GM23338 (cell line): ENCODE data around the gene INHA. TPM values are rescaled to one million over a fixed set of nuclear protein-coding genes. Genes with fewer than 3 reads are reported as not detected.

Experiments used
- ATAC-seq: fragments of 200-7000 bp; cut with Tn5 transposase; 3 replicates; pipeline ENCODE4 v1.9.1; 2020
- DNase-seq: peaks from one replicate; pipeline ENCODE4 v3.0.0-alpha.2; 2015; ENCODE audit warnings: low spot score
- H2AFZ ChIP-seq: fragments of 200-600 bp; sonication (generic); 2 replicates; pipeline ENCODE4 v1.8.0; 2016; ENCODE audit warnings: antibody characterized with exemption, mild to moderate bottlenecking, moderate library complexity
- H3F3A ChIP-seq: fragments of 200-600 bp; sonication (generic); replicated peaks from 2 replicates; pipeline ENCODE4 v1.8.0; 2017; ENCODE audit warnings: antibody characterized with exemption, mixed run types, low read depth
- H3K27ac ChIP-seq: fragments of 200-600 bp; sonication (generic); 2 replicates; pipeline ENCODE4 v1.6.1; 2016; ENCODE audit warnings: low read depth
- H3K27me3 ChIP-seq: fragments of 200-600 bp; sonication (generic); 2 replicates; pipeline ENCODE4 v1.8.0; 2016; ENCODE audit warnings: mild to moderate bottlenecking, mixed run types, moderate library complexity; ENCODE audit not compliant: insufficient read depth
- H3K36me3 ChIP-seq: fragments of 200-600 bp; sonication (generic); 2 replicates; pipeline ENCODE4 v1.8.0; 2016; ENCODE audit warnings: mild to moderate bottlenecking; ENCODE audit not compliant: insufficient read depth
- H3K4me1 ChIP-seq: fragments of 200-600 bp; sonication (generic); 2 replicates; pipeline ENCODE4 v1.8.0; 2016; ENCODE audit warnings: mild to moderate bottlenecking, moderate library complexity; ENCODE audit not compliant: insufficient read depth
- H3K4me2 ChIP-seq: fragments of 200-600 bp; sonication (generic); 2 replicates; pipeline ENCODE4 v1.7.1; 2017; ENCODE audit warnings: mixed run types
- H3K4me3 ChIP-seq: fragments of 200-600 bp; sonication (generic); 2 replicates; pipeline ENCODE4 v1.6.1; 2016; ENCODE audit warnings: mixed run types
- H3K79me2 ChIP-seq: fragments of 200-600 bp; sonication (generic); replicated peaks from 2 replicates; pipeline ENCODE4 v1.8.0; 2017; ENCODE audit warnings: mild to moderate bottlenecking; ENCODE audit not compliant: insufficient read depth
- H3K9me2 ChIP-seq: fragments of 200-600 bp; sonication (generic); 2 replicates; pipeline ENCODE4 v1.8.0; 2017; ENCODE audit not compliant: insufficient read depth
- H4K20me1 ChIP-seq: fragments of 200-600 bp; sonication (generic); replicated peaks from 2 replicates; pipeline ENCODE4 v1.8.0; 2017; ENCODE audit warnings: mild to moderate bottlenecking; ENCODE audit not compliant: insufficient read depth
- H3K27ac Mint-ChIP-seq: 2 replicates; pipeline ENCODE4 v1.8.0; 2020; ENCODE audit warnings: inconsistent platforms, mild to moderate bottlenecking, moderate library complexity, mixed read lengths
- H3K27me3 Mint-ChIP-seq: 3 replicates; pipeline ENCODE4 v1.8.0; 2022; ENCODE audit warnings: low read depth, mild to moderate bottlenecking, moderate library complexity, mixed read lengths, inconsistent platforms; ENCODE audit not compliant: insufficient read depth, poor library complexity
- H3K36me3 Mint-ChIP-seq: 3 replicates; pipeline ENCODE4 v1.8.0; 2021; ENCODE audit warnings: low read depth, mild to moderate bottlenecking, inconsistent platforms, moderate library complexity, mixed read lengths
- H3K4me1 Mint-ChIP-seq: 3 replicates; pipeline ENCODE4 v1.8.0; 2020; ENCODE audit warnings: mild to moderate bottlenecking, inconsistent platforms, mixed read lengths
- H3K4me3 Mint-ChIP-seq: 3 replicates; pipeline ENCODE4 v1.8.0; 2021; ENCODE audit warnings: moderate library complexity, mild to moderate bottlenecking, inconsistent platforms, mixed read lengths
- H3K9me3 Mint-ChIP-seq: 3 replicates; pipeline ENCODE4 v1.8.0; 2020; ENCODE audit warnings: moderate library complexity, mild to moderate bottlenecking, inconsistent platforms, mixed read lengths
- EZH2 ChIP-seq: fragments of 200-600 bp; sonication (generic); IDR thresholded peaks from one replicate; pipeline ENCODE4 v1.8.0; 2017; ENCODE audit warnings: antibody characterized with exemption, mild to moderate bottlenecking, low read depth; ENCODE audit not compliant: unreplicated experiment
- EZH2phosphoT487 ChIP-seq: fragments of 200-600 bp; sonication (generic); IDR thresholded peaks from one replicate; pipeline ENCODE4 v1.8.1; 2018; ENCODE audit warnings: antibody characterized with exemption; ENCODE audit not compliant: unreplicated experiment
- JUNB ChIP-seq: IDR thresholded peaks from one replicate; pipeline ENCODE4 v1.6.1; 2016; ENCODE audit warnings: antibody characterized with exemption; ENCODE audit not compliant: unreplicated experiment
- NANOG ChIP-seq: IDR thresholded peaks from 2 replicates; pipeline ENCODE4 v1.6.1; 2016; ENCODE audit warnings: antibody characterized with exemption, borderline replicate concordance
- POLR2AphosphoS5 ChIP-seq: IDR thresholded peaks from 2 replicates; pipeline ENCODE4 v1.6.1; 2016; ENCODE audit warnings: antibody characterized with exemption, low read depth
- ZNF114 ChIP-seq: fragments of 250-450 bp; sonication (Bioruptor Pico); IDR thresholded peaks from 2 replicates; pipeline ENCODE4 v1.5.0; 2020; ENCODE audit warnings: mild to moderate bottlenecking, moderate library complexity
- ZNF331 ChIP-seq: fragments of 250-450 bp; sonication (Bioruptor Pico); IDR thresholded peaks from 2 replicates; pipeline ENCODE4 v1.5.0; 2020; ENCODE audit warnings: low read depth, mild to moderate bottlenecking, moderate library complexity
- polyA plus RNA-seq: library from polyadenylated mRNA; unstranded; fragments of >200 nt; fragmentation: Nextera tagmentation; extraction: Ambion mirVana; gene quantifications from 2 replicates; pipeline ENCODE4 v1.2.1, GENCODE V29; 2016
- total RNA-seq: library from RNA; depleted of rRNA; stranded (reverse); fragments of >200 nt; shearing (Covaris generic); gene quantifications from 2 replicates; pipeline ENCODE4 v1.2.3, GENCODE V29; 2014
- TF ChIP-seq, protein P1 (sequence below), 2 experiments: fragments of 200-600 bp in 1 of 2; sonication (generic) in 1 of 2; conservative IDR thresholded peaks; 2 replicates each; pipeline versions ENCODE4 v1.5.1 to v1.6.1; 2016 to 2017; ENCODE audit warnings: antibody characterized with exemption in 2 of 2, low read depth in 2 of 2, mild to moderate bottlenecking in 2 of 2, moderate library complexity in 1 of 2
- TF ChIP-seq, protein P2 (sequence below): IDR thresholded peaks from 2 replicates; pipeline ENCODE4 v1.6.1; 2016; ENCODE audit warnings: antibody characterized with exemption

Gene INHA
- total and polyA plus RNA-seq, 2 experiments from 2014 or later = 1.5 to 1.6 TPM

DNA sequence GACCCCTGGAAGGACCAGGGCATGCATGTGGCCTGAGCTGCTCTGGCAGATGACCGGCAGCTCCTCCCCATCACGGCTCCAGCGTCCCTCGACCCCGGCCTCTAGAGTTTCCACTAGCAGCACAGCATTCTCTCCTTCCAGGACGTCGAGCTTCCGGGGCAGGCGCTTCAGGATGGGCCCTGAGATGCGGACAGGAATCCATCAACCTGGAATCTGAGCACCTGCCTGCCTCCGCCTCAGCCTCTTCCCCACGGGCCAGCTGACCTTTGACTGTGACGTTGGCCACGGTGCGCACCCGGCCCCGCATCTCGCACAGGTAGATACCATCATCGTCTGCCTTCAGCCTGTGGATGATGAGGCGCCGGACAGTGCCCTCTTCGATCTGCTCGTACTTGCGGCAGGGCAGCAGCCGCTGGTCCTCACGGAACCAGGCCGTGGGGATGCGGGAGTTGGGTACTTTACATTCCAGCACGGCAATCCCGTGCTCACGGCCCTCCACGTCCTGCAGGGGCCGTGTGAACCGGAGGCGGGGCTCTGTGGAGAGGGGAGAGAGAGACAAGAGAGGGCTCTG, 4.2 kb upstream of the INHA start:
- Mint-ChIP-seq H3K4me1 (peaks cover 66% of the 10 kb centered on the region), H3K27ac (no peak overlapping the region), H3K4me3 (no peak overlapping the region; the same call in 2 of the 3 replicates), H3K9me3 (peaks cover 2% of the 10 kb centered on the region; the same call in 2 of the 3 replicates), H3K27me3 (peaks cover 34% of the 10 kb centered on the region), H3K36me3 (peaks cover 69% of the 10 kb centered on the region)
- DNase-seq (peak; percentile 60), ATAC-seq (no peak; the same call in 2 of the 3 replicates)
- peaks cover 5% of the 10 kb centered on the region; the same call in 1 of the 2 replicates for H3K36me3 ChIP-seq
- no peak overlapping the region for H3K4me3 ChIP-seq
- H3K27me3 ChIP-seq = peaks cover 13% of the 10 kb centered on the region
- 0 out of 2 replicates have a peak, but pooled peaks have one; percentile 25 for TF ChIP-seq POLR2AphosphoS5
- TF ChIP-seq, protein P1, sequence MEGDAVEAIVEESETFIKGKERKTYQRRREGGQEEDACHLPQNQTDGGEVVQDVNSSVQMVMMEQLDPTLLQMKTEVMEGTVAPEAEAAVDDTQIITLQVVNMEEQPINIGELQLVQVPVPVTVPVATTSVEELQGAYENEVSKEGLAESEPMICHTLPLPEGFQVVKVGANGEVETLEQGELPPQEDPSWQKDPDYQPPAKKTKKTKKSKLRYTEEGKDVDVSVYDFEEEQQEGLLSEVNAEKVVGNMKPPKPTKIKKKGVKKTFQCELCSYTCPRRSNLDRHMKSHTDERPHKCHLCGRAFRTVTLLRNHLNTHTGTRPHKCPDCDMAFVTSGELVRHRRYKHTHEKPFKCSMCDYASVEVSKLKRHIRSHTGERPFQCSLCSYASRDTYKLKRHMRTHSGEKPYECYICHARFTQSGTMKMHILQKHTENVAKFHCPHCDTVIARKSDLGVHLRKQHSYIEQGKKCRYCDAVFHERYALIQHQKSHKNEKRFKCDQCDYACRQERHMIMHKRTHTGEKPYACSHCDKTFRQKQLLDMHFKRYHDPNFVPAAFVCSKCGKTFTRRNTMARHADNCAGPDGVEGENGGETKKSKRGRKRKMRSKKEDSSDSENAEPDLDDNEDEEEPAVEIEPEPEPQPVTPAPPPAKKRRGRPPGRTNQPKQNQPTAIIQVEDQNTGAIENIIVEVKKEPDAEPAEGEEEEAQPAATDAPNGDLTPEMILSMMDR (conservative IDR thresholded peaks at IDR 0.05; ENCODE audit: low read depth in 2 of 2) = no peak
- no peak overlapping the region for H2AFZ ChIP-seq
- no peaks in the 10 kb centered on the region for H4K20me1 ChIP-seq
- H3K9me2 ChIP-seq = no peaks in the 10 kb centered on the region
- no peak overlapping the region for H3K4me2 ChIP-seq
- H3K27ac ChIP-seq = no peak overlapping the region
- peaks cover 36% of the 10 kb centered on the region for H3F3A ChIP-seq
- H3K79me2 ChIP-seq = peaks cover 20% of the 10 kb centered on the region; the same call in 1 of the 2 replicates
- H3K4me1 ChIP-seq = peaks cover 58% of the 10 kb centered on the region

DNA sequence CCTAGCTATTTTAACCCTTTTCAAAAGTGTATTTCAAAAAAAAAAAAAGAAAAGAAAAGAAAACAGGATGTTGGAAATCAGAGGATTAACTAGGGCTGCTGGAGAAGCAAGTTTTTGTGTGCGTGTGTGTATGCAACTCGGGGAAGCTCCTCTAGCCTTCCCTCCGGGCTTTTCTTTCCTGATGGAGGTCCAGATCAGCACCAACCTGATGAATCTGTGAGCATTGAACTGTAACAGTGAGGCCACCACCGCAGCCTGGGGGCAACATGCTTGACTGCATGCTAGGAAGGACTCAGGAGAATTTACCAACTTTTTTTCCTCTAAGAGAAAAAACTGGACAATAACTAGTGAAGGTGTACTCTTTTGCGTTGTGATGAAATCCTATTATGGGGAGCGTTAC, 3.1 kb upstream of the INHA start:
- no peak for DNase-seq

More for the DNA sequence above, 3.1 kb upstream of the INHA start:
- H3K4me2 ChIP-seq = peak overlapping the region; percentile 89
- no peak for ATAC-seq
- H3F3A ChIP-seq = peaks cover 35% of the 10 kb centered on the region
- H3K4me1 Mint-ChIP-seq = peaks cover 55% of the 10 kb centered on the region
- H3K4me3 ChIP-seq = no peak overlapping the region; the same call in 1 of the 2 replicates
- H3K9me3 Mint-ChIP-seq = peaks cover 2% of the 10 kb centered on the region; the same call in 2 of the 3 replicates
- no peak for TF ChIP-seq POLR2AphosphoS5
- TF ChIP-seq, protein P2, sequence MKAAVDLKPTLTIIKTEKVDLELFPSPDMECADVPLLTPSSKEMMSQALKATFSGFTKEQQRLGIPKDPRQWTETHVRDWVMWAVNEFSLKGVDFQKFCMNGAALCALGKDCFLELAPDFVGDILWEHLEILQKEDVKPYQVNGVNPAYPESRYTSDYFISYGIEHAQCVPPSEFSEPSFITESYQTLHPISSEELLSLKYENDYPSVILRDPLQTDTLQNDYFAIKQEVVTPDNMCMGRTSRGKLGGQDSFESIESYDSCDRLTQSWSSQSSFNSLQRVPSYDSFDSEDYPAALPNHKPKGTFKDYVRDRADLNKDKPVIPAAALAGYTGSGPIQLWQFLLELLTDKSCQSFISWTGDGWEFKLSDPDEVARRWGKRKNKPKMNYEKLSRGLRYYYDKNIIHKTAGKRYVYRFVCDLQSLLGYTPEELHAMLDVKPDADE = no peak
- no peak for TF ChIP-seq EZH2phosphoT487
- TF ChIP-seq ZNF114 (CRISPR knock-in tag) = no peak
- TF ChIP-seq NANOG = no peak
- no peak for TF ChIP-seq JUNB
- no peak for TF ChIP-seq EZH2
- TF ChIP-seq ZNF331 = no peak
- TF ChIP-seq, protein P1 (conservative IDR thresholded peaks at IDR 0.05; ENCODE audit: low read depth in 2 of 2) = no peak
- peaks cover 13% of the 10 kb centered on the region for H3K27me3 ChIP-seq
- H2AFZ ChIP-seq = no peak overlapping the region
- no peaks in the 10 kb centered on the region for H4K20me1 ChIP-seq
- peaks cover 4% of the 10 kb centered on the region; the same call in 1 of the 2 replicates for H3K36me3 ChIP-seq
- H3K27ac Mint-ChIP-seq = no peak overlapping the region
- peaks cover 58% of the 10 kb centered on the region for H3K36me3 Mint-ChIP-seq
- no peaks in the 10 kb centered on the region for H3K9me2 ChIP-seq
- H3K4me3 Mint-ChIP-seq = peak overlapping the region; percentile 79; the same call in 1 of the 3 replicates
- peaks cover 32% of the 10 kb centered on the region for H3K27me3 Mint-ChIP-seq
- peaks cover 52% of the 10 kb centered on the region for H3K4me1 ChIP-seq
- H3K27ac ChIP-seq = no peak overlapping the region
- peaks cover 16% of the 10 kb centered on the region; the same call in 1 of the 2 replicates for H3K79me2 ChIP-seq
